K562 (cell line): ENCODE measurements around the gene PRXL2B. TPM values are rescaled to one million over a fixed set of nuclear protein-coding genes. Genes with fewer than 3 reads are reported as not detected.

ENCODE experiments used
- BACH1 ChIP-seq: fragments of 200-800 bp; sonication (Bioruptor generic); IDR thresholded peaks from 2 replicates; pipeline ENCODE4 v1.6.1; 2016; ENCODE audit warnings: missing genetic modification characterization, missing compliant biosample characterization
- BRF1 ChIP-seq: IDR thresholded peaks from 3 replicates; pipeline ENCODE4 v1.6.1; 2011; ENCODE audit warnings: borderline replicate concordance, mild to moderate bottlenecking; ENCODE audit not compliant: insufficient read length; ENCODE audit errors: extremely low read depth
- CLOCK ChIP-seq: fragments of 250-450 bp; sonication (Bioruptor Pico); IDR thresholded peaks from 2 replicates; pipeline ENCODE4 v1.4.0; 2020; ENCODE audit warnings: mild to moderate bottlenecking, moderate library complexity, borderline replicate concordance
- FOXJ3 ChIP-seq: sonication (generic); formaldehyde crosslinking; IDR thresholded peaks from 2 replicates; pipeline ENCODE4 v1.4.0; 2020; ENCODE audit warnings: mild to moderate bottlenecking, missing genetic modification reagents
- GMEB1 ChIP-seq: fragments of 250-450 bp; sonication (Bioruptor Pico); IDR thresholded peaks from 2 replicates; pipeline ENCODE4 v1.4.0; 2020; ENCODE audit warnings: mild to moderate bottlenecking
- MEF2A ChIP-seq: IDR thresholded peaks from 2 replicates; pipeline ENCODE4 v1.6.1; 2011; ENCODE audit warnings: low read depth, mild to moderate bottlenecking, low read length, moderate library complexity; ENCODE audit not compliant: control insufficient read depth
- MTA3 ChIP-seq: fragments of 450-650 bp; formaldehyde crosslinking; IDR thresholded peaks from 2 replicates; pipeline ENCODE4 v1.6.1; 2017; ENCODE audit warnings: mild to moderate bottlenecking, borderline replicate concordance
- PHB2 ChIP-seq: fragments of 450-650 bp; IDR thresholded peaks from 2 replicates; pipeline ENCODE4 v1.6.1; 2017; ENCODE audit warnings: low read depth
- RAD21 ChIP-seq, 2 experiments: fragments of 250-450 bp in 1 of 2; fragments of 450-650 bp in 1 of 2; sonication (Bioruptor Pico) in 1 of 2; formaldehyde crosslinking in 1 of 2; IDR thresholded peaks in 1 of 2; conservative IDR thresholded peaks in 1 of 2; 2 replicates each; pipeline versions ENCODE4 v1.4.0 to v1.8.0; 2020 to 2022; ENCODE audit warnings: mild to moderate bottlenecking in 2 of 2, moderate library complexity in 1 of 2
- RAD51 ChIP-seq: fragments of 450-650 bp; IDR thresholded peaks from 2 replicates; pipeline ENCODE4 v1.7.1; 2016; ENCODE audit warnings: low read depth, mild to moderate bottlenecking, borderline replicate concordance
- SNRNP70 ChIP-seq: fragments of 200-400 bp; formaldehyde crosslinking; optimal IDR thresholded peaks from 2 replicates; pipeline ENCODE3; 2017; ENCODE audit warnings: low read depth, low read length
- SRSF9 ChIP-seq: fragments of 200-400 bp; formaldehyde crosslinking; IDR thresholded peaks from 2 replicates; pipeline ENCODE4 v1.6.1; 2017; ENCODE audit warnings: low read depth, low read length, borderline replicate concordance
- TEAD1 ChIP-seq, 2 experiments: fragments of 450-650 bp in 1 of 2; sonication (generic) in 1 of 2; formaldehyde crosslinking; IDR thresholded peaks; 2 replicates each; pipeline versions ENCODE4 v1.4.0 to v1.8.0; 2020 to 2022; ENCODE audit warnings: mild to moderate bottlenecking in 2 of 2, missing genetic modification reagents in 1 of 2
- TFE3 ChIP-seq: fragments of 450-650 bp; formaldehyde crosslinking; IDR thresholded peaks from 2 replicates; pipeline ENCODE4 v1.4.0; 2020; ENCODE audit warnings: mild to moderate bottlenecking, mixed read lengths
- TRIM28 ChIP-seq: fragments of 450-650 bp; IDR thresholded peaks from 2 replicates; pipeline ENCODE4 v1.6.1; 2017
- ZBTB12 ChIP-seq: fragments of 250-450 bp; sonication (Bioruptor Pico); IDR thresholded peaks from 2 replicates; pipeline ENCODE4 v1.4.0; 2020
- ZNF511 ChIP-seq: sonication (generic); formaldehyde crosslinking; IDR thresholded peaks from 2 replicates; pipeline ENCODE4 v1.8.0; 2022; ENCODE audit warnings: mild to moderate bottlenecking, missing genetic modification reagents
- ZNF717 ChIP-seq: fragments of 250-450 bp; sonication (Bioruptor Pico); IDR thresholded peaks from 2 replicates; pipeline ENCODE4 v1.5.0; 2021
- ZNF77 ChIP-seq: fragments of 250-450 bp; sonication (Bioruptor Pico); IDR thresholded peaks from 2 replicates; pipeline ENCODE4 v1.5.0; 2020
- polyA plus RNA-seq, 8 experiments: library from polyadenylated mRNA; depleted of rRNA in 4 of 8; stranded (reverse) in 5 of 8; unstranded in 3 of 8; fragments of >200 nt; fragmentation: Nextera tagmentation in 2 of 8; fragmentation: Illumina TruSeq in 1 of 8; extraction: Ambion mirVana in 2 of 8; extraction: Trizol in 1 of 8; gene quantifications; 2 replicates each; pipeline versions ENCODE4 v1.2.1 to v1.2.3, GENCODE V29; 2011 to 2014; ENCODE audit warnings: inconsistent platforms in 1 of 8, missing spikeins in 1 of 8
- total RNA-seq, 7 experiments: library from RNA; depleted of rRNA in 6 of 7; stranded (reverse); fragments of >200 nt in 6 of 7; fragmentation: Illumina TruSeq in 2 of 7; extraction: Trizol in 2 of 7; gene quantifications; 2 replicates each; pipeline versions ENCODE4 v1.2.1 to v1.2.3, GENCODE V29; 2011 to 2021; ENCODE audit warnings: low replicate concordance in 1 of 7

The PRXL2B gene
- total and polyA plus RNA-seq, 9 of the 15 experiments (the other 6 are each of a cell fraction or from before 2014, with no cell fraction given): 0.99 to 25.3 (median 11.8) TPM

- TF ChIP-seq MEF2A (no peak), RAD21 (CRISPR knock-in tag; conservative IDR thresholded peaks at IDR 0.05 in 1 of 2, IDR thresholded peaks at IDR 0.05 in 1 of 2) (no peak), TFE3 (peak; percentile 79), ZBTB12 (CRISPR knock-in tag) (no peak), SNRNP70 (no peak), ZNF77 (CRISPR knock-in tag) (no peak), PHB2 (no peak), RAD51 (peak; percentile 45; the same call in 1 of the 2 replicates), SRSF9 (no peak), MTA3 (no peak), FOXJ3 (CRISPR knock-in tag) (no peak), BACH1 (tag) (no peak), ZNF717 (CRISPR knock-in tag) (no peak), TRIM28 (no peak), BRF1 (no peak), GMEB1 (CRISPR knock-in tag) (no peak; the same call in 1 of the 2 replicates), CLOCK (CRISPR knock-in tag) (peak; percentile 43; the same call in 1 of the 2 replicates), TEAD1 (CRISPR knock-in tag; IDR thresholded peaks at IDR 0.05) (0 out of 4 replicates have a peak, but pooled peaks of 1 of the 2 experiments have one; percentile 29), ZNF511 (CRISPR knock-in tag) (no peak)
Observed at GRCh38 chr1:2555634-2556276, 30.8 kb upstream of the PRXL2B start (continued).
